Adipocyte (in vitro differentiated cells): ENCODE results near the gene ALDH1A3.
"Not testable (repeated sequence)": the region's sequence is repeated elsewhere in the genome, so short reads cannot be mapped to it uniquely, and the experiment has no call there.

Experiments used
- DNase-seq: peaks from one replicate; pipeline ENCODE4 v3.0.0-alpha.2; 2015; ENCODE audit warnings: low read depth
- H3K27me3 ChIP-seq: replicated peaks from 2 replicates; pipeline ENCODE4 v1.7.0; 2013; ENCODE audit warnings: mild to moderate bottlenecking, low read length, moderate library complexity; ENCODE audit not compliant: control insufficient read depth, insufficient read depth
- H3K36me3 ChIP-seq: 2 replicates; pipeline ENCODE4 v1.7.0; 2013; ENCODE audit warnings: low read length, mild to moderate bottlenecking, moderate library complexity; ENCODE audit not compliant: control insufficient read depth, insufficient read depth, severe bottlenecking
- H3K4me1 ChIP-seq: 2 replicates; pipeline ENCODE4 v1.7.0; 2013; ENCODE audit warnings: mild to moderate bottlenecking, low read length, moderate library complexity; ENCODE audit not compliant: control insufficient read depth, insufficient read depth
- H3K4me3 ChIP-seq: 2 replicates; pipeline ENCODE4 v1.7.0; 2013; ENCODE audit warnings: mild to moderate bottlenecking, low read length, moderate library complexity
- H3K9ac ChIP-seq: 2 replicates; pipeline ENCODE4 v1.7.0; 2013; ENCODE audit warnings: mild to moderate bottlenecking, low read length, moderate library complexity
- H3K9me3 ChIP-seq: 2 replicates; pipeline ENCODE4 v1.7.0; 2013; ENCODE audit warnings: mild to moderate bottlenecking, low read length, moderate library complexity; ENCODE audit not compliant: control insufficient read depth

The ALDH1A3 gene

GRCh38 chr15:100844778-100845177 lies 34.9 kb upstream of the ALDH1A3 start:
- Histone ChIP-seq H3K36me3 (no peaks in the 10 kb centered on the region), H3K9me3 (no peaks in the 10 kb centered on the region), H3K4me3 (no peak overlapping the region), H3K4me1 (peaks cover 6% of the 10 kb centered on the region), H3K27me3 (no peaks in the 10 kb centered on the region), H3K9ac (no peak overlapping the region)
- no peak for DNase-seq

GRCh38 chr15:100847194-100847593 lies 32.4 kb upstream of the ALDH1A3 start:
- no peak overlapping the region for H3K9ac ChIP-seq
- H3K9me3 ChIP-seq, result no peaks in the 10 kb centered on the region
- H3K4me1 ChIP-seq, result peaks cover 6% of the 10 kb centered on the region
- H3K4me3 ChIP-seq, result no peak overlapping the region
- H3K27me3 ChIP-seq, result no peaks in the 10 kb centered on the region
- no peak for DNase-seq
- no peaks in the 10 kb centered on the region for H3K36me3 ChIP-seq

DNA sequence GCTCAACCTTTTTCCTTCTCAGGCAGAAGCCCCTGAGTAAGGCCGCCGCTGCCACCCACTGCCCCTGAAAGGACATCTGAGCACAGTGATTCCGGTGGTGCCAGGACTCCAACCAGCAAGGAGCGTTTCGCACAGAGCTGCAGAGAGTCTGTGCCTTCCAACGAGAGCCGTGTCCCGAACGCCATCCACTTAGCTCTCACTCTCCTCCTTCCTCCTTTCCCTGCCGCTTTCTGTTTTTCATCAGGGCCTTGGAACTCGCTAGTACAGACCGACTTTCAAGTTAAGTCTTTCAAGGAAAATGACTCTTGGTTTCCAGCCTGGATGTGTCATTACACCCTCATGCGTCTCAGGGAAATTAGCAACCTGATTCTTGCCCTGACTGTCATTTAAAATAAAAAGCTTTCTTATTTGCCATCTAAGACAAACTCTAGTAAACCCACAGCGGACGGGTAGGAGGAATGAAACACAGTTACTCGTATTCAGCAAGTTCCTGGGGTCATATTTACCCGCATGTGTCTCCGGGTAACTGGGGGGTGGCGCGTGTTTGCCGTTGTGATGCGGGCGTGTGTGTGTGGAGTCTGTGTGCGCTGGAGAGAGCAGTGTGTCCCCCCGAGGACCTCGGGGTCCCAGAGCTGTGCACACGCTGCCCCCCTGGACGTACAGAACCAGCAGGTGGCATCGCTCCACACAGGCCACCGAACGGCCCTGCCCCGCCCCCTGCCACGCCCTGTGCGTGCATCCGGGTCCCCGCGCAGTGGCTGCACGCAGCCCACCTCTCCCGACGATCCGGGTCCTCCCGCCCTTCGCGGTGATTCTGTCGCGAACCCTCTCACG lies 30.4 kb upstream of the ALDH1A3 start:
- Histone ChIP-seq H3K4me3 (peak overlapping the region; percentile 86), H3K36me3 (no peaks in the 10 kb centered on the region), H3K9ac (peak overlapping the region; percentile 72), H3K9me3 (no peaks in the 10 kb centered on the region), H3K4me1 (peaks cover 2% of the 10 kb centered on the region), H3K27me3 (no peaks in the 10 kb centered on the region)
- DNase-seq, result peak; percentile 49

DNA sequence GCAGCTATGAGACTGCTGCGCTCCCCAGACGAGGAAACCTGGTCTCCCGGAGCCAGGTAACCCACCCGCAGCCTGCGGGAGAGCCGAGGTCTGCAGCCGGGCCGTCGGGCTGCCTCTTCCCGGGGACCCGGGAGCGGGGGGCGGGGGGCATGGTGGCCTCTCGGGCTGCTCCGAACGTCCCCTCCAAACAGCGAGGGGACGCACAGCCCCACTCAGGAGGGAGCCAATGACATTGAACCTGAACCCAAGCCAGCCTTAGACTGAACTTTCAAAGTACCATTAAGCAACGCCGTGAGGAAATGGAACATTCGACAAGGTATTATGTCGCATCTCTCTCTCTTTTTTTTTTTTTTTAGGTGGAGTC lies 29.8 kb upstream of the ALDH1A3 start:
- no peak for DNase-seq
- Histone ChIP-seq H3K9ac (peak overlapping the region; percentile 72), H3K4me3 (peak overlapping the region; percentile 86), H3K4me1 (peaks cover 2% of the 10 kb centered on the region), H3K9me3 (no peaks in the 10 kb centered on the region), H3K27me3 (no peaks in the 10 kb centered on the region), H3K36me3 (no peaks in the 10 kb centered on the region)

- not testable (repeated sequence) for H3K9ac ChIP-seq, H3K4me1 ChIP-seq, H3K36me3 ChIP-seq, DNase-seq, H3K9me3 ChIP-seq, H3K4me3 ChIP-seq, H3K27me3 ChIP-seq
These were observed 28.1 kb upstream of the ALDH1A3 start for GRCh38 chr15:100851428-100852015.

- H3K4me1 ChIP-seq, result peaks cover 2% of the 10 kb centered on the region
- H3K27me3 ChIP-seq, result no peaks in the 10 kb centered on the region
- H3K9me3 ChIP-seq, result no peaks in the 10 kb centered on the region
- no peak overlapping the region for H3K4me3 ChIP-seq
- no peaks in the 10 kb centered on the region for H3K36me3 ChIP-seq
- no peak overlapping the region for H3K9ac ChIP-seq
- no peak for DNase-seq
These were observed 27.0 kb upstream of the ALDH1A3 start for GRCh38 chr15:100852630-100853029.

DNA sequence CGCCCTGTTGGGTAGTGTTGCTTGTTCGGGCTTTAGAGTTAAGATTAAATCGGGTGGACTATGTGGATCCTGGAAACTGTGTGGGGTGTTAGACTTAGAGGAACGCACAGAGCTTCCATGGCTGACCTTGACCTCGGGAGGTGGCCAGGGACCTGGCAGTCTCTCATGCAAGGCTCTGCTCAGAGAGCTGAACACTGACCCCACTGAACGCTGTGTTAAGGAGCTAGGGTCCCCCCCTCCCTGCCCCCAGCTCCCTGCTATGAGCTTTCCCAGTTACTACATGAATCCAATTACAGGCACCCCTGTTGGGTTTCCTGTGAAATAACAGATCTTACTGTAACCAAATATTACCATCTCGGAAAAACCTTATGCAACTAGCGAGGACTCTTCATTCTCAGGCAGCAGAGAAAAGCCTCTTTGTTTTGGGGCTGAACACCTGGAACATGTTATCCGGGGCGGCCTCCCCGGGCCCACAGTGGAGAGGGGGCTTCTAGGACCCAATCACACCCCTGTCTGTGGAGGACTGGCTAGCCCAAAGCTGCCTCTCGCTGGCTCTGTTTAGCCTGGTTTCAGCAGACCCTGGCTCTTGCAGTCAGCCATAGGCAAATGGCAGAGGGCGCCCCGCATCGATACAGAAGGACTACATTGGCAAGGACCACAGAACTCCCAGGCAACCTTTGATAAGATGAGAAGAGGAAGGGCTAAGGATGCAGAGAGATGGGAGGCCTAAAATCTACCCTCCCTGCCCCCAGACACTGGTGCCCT lies 25.8 kb upstream of the ALDH1A3 start:
- Histone ChIP-seq H3K9me3 (no peaks in the 10 kb centered on the region), H3K9ac (no peak overlapping the region), H3K4me3 (no peak overlapping the region), H3K27me3 (no peaks in the 10 kb centered on the region), H3K4me1 (peaks cover 2% of the 10 kb centered on the region), H3K36me3 (no peaks in the 10 kb centered on the region)
- DNase-seq, result no peak

DNA sequence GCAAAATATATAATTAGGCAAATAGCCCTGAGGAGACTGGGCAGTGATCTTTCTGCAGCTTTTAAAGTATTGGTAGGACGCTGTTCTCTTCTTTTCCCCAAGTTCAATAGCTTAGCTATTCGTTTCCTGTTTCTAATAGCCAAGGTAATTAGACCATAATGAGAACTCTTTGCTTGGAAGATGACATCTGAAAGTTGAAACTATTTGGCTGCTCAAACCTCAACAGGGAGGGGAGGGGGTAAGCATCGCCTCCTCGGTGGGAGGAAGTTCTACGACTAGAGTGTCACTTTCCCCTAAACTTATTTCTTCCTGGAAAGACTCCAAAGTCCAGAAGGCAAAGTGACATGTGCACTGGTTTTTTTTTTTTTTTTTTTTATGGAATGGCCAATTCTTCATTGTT lies 22.8 kb upstream of the ALDH1A3 start:
- Histone ChIP-seq H3K4me1 (peaks cover 10% of the 10 kb centered on the region), H3K9me3 (peaks cover 9% of the 10 kb centered on the region), H3K9ac (no peak overlapping the region), H3K27me3 (no peaks in the 10 kb centered on the region), H3K36me3 (no peaks in the 10 kb centered on the region), H3K4me3 (no peak overlapping the region)
- no peak for DNase-seq

DNA sequence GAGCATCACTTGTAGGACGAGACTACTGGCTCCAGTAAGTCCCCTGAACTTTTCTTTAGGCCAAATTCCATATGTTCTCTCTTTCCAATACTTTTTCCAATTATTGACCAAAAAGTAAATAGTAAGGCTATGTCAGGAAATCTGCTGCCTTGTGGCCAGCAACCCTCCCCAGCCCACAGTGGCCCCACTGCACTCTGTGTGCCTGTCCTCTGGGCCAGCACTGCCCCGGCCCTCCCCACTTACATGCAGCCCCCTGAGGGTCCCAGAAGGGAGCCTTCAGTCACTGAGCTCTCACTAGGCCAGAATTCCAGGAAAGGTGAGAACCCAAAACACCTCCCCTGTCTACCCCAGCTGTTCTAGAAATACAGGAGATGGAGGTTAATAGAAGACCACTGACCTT lies 21.3 kb upstream of the ALDH1A3 start:
- H3K4me1 ChIP-seq, result peaks cover 19% of the 10 kb centered on the region
- H3K9me3 ChIP-seq, result peaks cover 9% of the 10 kb centered on the region
- no peak overlapping the region for H3K4me3 ChIP-seq
- H3K36me3 ChIP-seq, result no peaks in the 10 kb centered on the region
- no peak for DNase-seq
- no peak overlapping the region for H3K9ac ChIP-seq
- H3K27me3 ChIP-seq, result no peaks in the 10 kb centered on the region

DNA sequence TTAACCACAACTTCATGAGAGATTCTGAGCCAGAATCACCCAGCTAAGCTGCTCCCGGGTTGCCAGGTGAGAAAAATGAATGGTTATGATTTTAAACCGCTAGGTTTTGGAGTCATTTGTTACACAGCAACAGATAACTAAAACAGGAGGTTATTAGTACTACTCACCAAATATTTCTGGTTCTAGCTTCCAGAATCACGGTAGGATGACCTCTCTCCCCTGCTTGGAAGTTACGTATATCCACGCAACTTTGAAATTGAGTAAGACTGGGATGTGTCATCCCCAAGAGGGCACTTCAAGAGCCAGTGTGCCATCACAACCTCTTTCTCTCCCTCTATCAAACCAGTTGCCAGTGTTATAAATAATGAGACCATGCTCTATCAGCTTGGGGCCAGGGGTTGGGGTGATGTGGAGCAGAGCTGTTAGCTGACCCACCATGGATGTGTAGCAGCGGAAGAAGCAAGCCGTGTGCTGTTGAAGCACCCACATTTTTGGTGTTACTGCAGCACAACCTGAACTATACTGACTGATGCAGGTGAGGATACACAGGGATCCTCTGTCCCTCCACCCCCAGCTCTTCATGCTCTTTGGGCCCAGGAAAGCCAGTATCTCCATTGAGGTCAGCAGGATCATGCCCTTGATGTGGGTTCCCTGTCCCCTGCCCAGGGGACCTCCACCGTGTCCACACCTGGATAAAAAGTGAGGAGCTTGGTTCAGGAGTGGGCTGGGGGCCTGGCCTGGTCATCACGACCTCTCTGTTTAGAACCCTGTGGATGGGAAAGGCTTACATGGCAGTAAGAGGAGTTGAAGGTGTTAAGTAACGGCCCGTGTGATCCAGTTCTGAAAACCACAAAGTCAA lies 19.4 kb upstream of the ALDH1A3 start:
- H3K9me3 ChIP-seq, result peaks cover 9% of the 10 kb centered on the region
- peaks cover 31% of the 10 kb centered on the region for H3K4me1 ChIP-seq
- no peaks in the 10 kb centered on the region for H3K27me3 ChIP-seq
- H3K36me3 ChIP-seq, result no peaks in the 10 kb centered on the region
- no peak overlapping the region for H3K9ac ChIP-seq
- no peak overlapping the region for H3K4me3 ChIP-seq
- no peak for DNase-seq
